GM23338 (cell line): ENCODE data around the gene LAMC3. TPM values are rescaled to one million over a fixed set of nuclear protein-coding genes. Genes with fewer than 3 reads are reported as not detected.

Source experiments
- ATAC-seq: fragments of 200-7000 bp; cut with Tn5 transposase; 3 replicates; pipeline ENCODE4 v1.9.1; 2020
- DNase-seq: peaks from one replicate; pipeline ENCODE4 v3.0.0-alpha.2; 2015; ENCODE audit warnings: low spot score
- H2AFZ ChIP-seq: fragments of 200-600 bp; sonication (generic); 2 replicates; pipeline ENCODE4 v1.8.0; 2016; ENCODE audit warnings: antibody characterized with exemption, mild to moderate bottlenecking, moderate library complexity
- H3F3A ChIP-seq: fragments of 200-600 bp; sonication (generic); replicated peaks from 2 replicates; pipeline ENCODE4 v1.8.0; 2017; ENCODE audit warnings: antibody characterized with exemption, mixed run types, low read depth
- H3K27ac ChIP-seq: fragments of 200-600 bp; sonication (generic); 2 replicates; pipeline ENCODE4 v1.6.1; 2016; ENCODE audit warnings: low read depth
- H3K27me3 ChIP-seq: fragments of 200-600 bp; sonication (generic); 2 replicates; pipeline ENCODE4 v1.8.0; 2016; ENCODE audit warnings: mild to moderate bottlenecking, mixed run types, moderate library complexity; ENCODE audit not compliant: insufficient read depth
- H3K36me3 ChIP-seq: fragments of 200-600 bp; sonication (generic); 2 replicates; pipeline ENCODE4 v1.8.0; 2016; ENCODE audit warnings: mild to moderate bottlenecking; ENCODE audit not compliant: insufficient read depth
- H3K4me1 ChIP-seq: fragments of 200-600 bp; sonication (generic); 2 replicates; pipeline ENCODE4 v1.8.0; 2016; ENCODE audit warnings: mild to moderate bottlenecking, moderate library complexity; ENCODE audit not compliant: insufficient read depth
- H3K4me2 ChIP-seq: fragments of 200-600 bp; sonication (generic); 2 replicates; pipeline ENCODE4 v1.7.1; 2017; ENCODE audit warnings: mixed run types
- H3K4me3 ChIP-seq: fragments of 200-600 bp; sonication (generic); 2 replicates; pipeline ENCODE4 v1.6.1; 2016; ENCODE audit warnings: mixed run types
- H3K79me2 ChIP-seq: fragments of 200-600 bp; sonication (generic); replicated peaks from 2 replicates; pipeline ENCODE4 v1.8.0; 2017; ENCODE audit warnings: mild to moderate bottlenecking; ENCODE audit not compliant: insufficient read depth
- H3K9me2 ChIP-seq: fragments of 200-600 bp; sonication (generic); 2 replicates; pipeline ENCODE4 v1.8.0; 2017; ENCODE audit not compliant: insufficient read depth
- H4K20me1 ChIP-seq: fragments of 200-600 bp; sonication (generic); replicated peaks from 2 replicates; pipeline ENCODE4 v1.8.0; 2017; ENCODE audit warnings: mild to moderate bottlenecking; ENCODE audit not compliant: insufficient read depth
- H3K27ac Mint-ChIP-seq: 2 replicates; pipeline ENCODE4 v1.8.0; 2020; ENCODE audit warnings: inconsistent platforms, mild to moderate bottlenecking, moderate library complexity, mixed read lengths
- H3K27me3 Mint-ChIP-seq: 3 replicates; pipeline ENCODE4 v1.8.0; 2022; ENCODE audit warnings: low read depth, mild to moderate bottlenecking, moderate library complexity, mixed read lengths, inconsistent platforms; ENCODE audit not compliant: insufficient read depth, poor library complexity
- H3K36me3 Mint-ChIP-seq: 3 replicates; pipeline ENCODE4 v1.8.0; 2021; ENCODE audit warnings: low read depth, mild to moderate bottlenecking, inconsistent platforms, moderate library complexity, mixed read lengths
- H3K4me1 Mint-ChIP-seq: 3 replicates; pipeline ENCODE4 v1.8.0; 2020; ENCODE audit warnings: mild to moderate bottlenecking, inconsistent platforms, mixed read lengths
- H3K4me3 Mint-ChIP-seq: 3 replicates; pipeline ENCODE4 v1.8.0; 2021; ENCODE audit warnings: moderate library complexity, mild to moderate bottlenecking, inconsistent platforms, mixed read lengths
- H3K9me3 Mint-ChIP-seq: 3 replicates; pipeline ENCODE4 v1.8.0; 2020; ENCODE audit warnings: moderate library complexity, mild to moderate bottlenecking, inconsistent platforms, mixed read lengths
- EZH2 ChIP-seq: fragments of 200-600 bp; sonication (generic); IDR thresholded peaks from one replicate; pipeline ENCODE4 v1.8.0; 2017; ENCODE audit warnings: antibody characterized with exemption, mild to moderate bottlenecking, low read depth; ENCODE audit not compliant: unreplicated experiment
- JUNB ChIP-seq: IDR thresholded peaks from one replicate; pipeline ENCODE4 v1.6.1; 2016; ENCODE audit warnings: antibody characterized with exemption; ENCODE audit not compliant: unreplicated experiment
- POLR2AphosphoS5 ChIP-seq: IDR thresholded peaks from 2 replicates; pipeline ENCODE4 v1.6.1; 2016; ENCODE audit warnings: antibody characterized with exemption, low read depth
- STAT1 ChIP-seq: IDR thresholded peaks from one replicate; pipeline ENCODE4 v1.6.1; 2016; ENCODE audit warnings: antibody characterized with exemption; ENCODE audit not compliant: unreplicated experiment
- ZNF114 ChIP-seq: fragments of 250-450 bp; sonication (Bioruptor Pico); IDR thresholded peaks from 2 replicates; pipeline ENCODE4 v1.5.0; 2020; ENCODE audit warnings: mild to moderate bottlenecking, moderate library complexity
- polyA plus RNA-seq: library from polyadenylated mRNA; unstranded; fragments of >200 nt; fragmentation: Nextera tagmentation; extraction: Ambion mirVana; gene quantifications from 2 replicates; pipeline ENCODE4 v1.2.1, GENCODE V29; 2016
- total RNA-seq: library from RNA; depleted of rRNA; stranded (reverse); fragments of >200 nt; shearing (Covaris generic); gene quantifications from 2 replicates; pipeline ENCODE4 v1.2.3, GENCODE V29; 2014
- TF ChIP-seq, protein P1 (sequence below): fragments of 250-450 bp; sonication (Bioruptor Pico); IDR thresholded peaks from 2 replicates; pipeline ENCODE4 v1.5.0; 2020; ENCODE audit warnings: mild to moderate bottlenecking, moderate library complexity
- TF ChIP-seq, protein P2 (sequence below): IDR thresholded peaks from one replicate; pipeline ENCODE4 v1.6.1; 2018; ENCODE audit warnings: antibody characterized with exemption; ENCODE audit not compliant: unreplicated experiment

The LAMC3 gene
- total and polyA plus RNA-seq, 2 experiments from 2014 or later: 9.0 to 27.4 TPM

DNA sequence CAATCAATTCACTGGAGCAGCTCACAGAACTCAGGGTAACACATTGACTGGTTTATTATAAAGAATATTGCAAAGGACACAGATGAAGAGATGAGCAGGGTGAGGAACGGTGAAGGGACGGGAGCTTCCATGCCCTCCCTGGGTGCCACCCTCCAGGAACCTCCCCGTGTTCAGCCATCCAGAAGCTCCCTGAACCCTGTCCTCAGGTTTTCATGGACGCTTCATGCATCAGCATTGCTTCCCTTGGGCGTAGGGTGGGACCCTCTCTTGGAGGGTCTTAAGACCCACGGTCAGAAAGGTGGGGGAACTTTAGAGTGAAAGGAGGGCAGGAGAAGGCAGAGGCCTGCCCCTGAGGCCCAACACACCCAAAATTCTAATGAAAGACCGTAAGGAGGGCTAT lies 12.8 kb downstream of the LAMC3 start:
- Mint-ChIP-seq H3K9me3 (no peaks in the 10 kb centered on the region), H3K27me3 (peaks cover 11% of the 10 kb centered on the region), H3K4me1 (peaks cover 7% of the 10 kb centered on the region), H3K4me3 (no peak overlapping the region), H3K27ac (no peak overlapping the region), H3K36me3 (no peaks in the 10 kb centered on the region)
- H3K9me2 ChIP-seq: no peaks in the 10 kb centered on the region
- TF ChIP-seq ZNF114: no peak
- TF ChIP-seq JUNB: no peak
- no peak for TF ChIP-seq EZH2
- no peak for TF ChIP-seq STAT1
- TF ChIP-seq, protein P1, sequence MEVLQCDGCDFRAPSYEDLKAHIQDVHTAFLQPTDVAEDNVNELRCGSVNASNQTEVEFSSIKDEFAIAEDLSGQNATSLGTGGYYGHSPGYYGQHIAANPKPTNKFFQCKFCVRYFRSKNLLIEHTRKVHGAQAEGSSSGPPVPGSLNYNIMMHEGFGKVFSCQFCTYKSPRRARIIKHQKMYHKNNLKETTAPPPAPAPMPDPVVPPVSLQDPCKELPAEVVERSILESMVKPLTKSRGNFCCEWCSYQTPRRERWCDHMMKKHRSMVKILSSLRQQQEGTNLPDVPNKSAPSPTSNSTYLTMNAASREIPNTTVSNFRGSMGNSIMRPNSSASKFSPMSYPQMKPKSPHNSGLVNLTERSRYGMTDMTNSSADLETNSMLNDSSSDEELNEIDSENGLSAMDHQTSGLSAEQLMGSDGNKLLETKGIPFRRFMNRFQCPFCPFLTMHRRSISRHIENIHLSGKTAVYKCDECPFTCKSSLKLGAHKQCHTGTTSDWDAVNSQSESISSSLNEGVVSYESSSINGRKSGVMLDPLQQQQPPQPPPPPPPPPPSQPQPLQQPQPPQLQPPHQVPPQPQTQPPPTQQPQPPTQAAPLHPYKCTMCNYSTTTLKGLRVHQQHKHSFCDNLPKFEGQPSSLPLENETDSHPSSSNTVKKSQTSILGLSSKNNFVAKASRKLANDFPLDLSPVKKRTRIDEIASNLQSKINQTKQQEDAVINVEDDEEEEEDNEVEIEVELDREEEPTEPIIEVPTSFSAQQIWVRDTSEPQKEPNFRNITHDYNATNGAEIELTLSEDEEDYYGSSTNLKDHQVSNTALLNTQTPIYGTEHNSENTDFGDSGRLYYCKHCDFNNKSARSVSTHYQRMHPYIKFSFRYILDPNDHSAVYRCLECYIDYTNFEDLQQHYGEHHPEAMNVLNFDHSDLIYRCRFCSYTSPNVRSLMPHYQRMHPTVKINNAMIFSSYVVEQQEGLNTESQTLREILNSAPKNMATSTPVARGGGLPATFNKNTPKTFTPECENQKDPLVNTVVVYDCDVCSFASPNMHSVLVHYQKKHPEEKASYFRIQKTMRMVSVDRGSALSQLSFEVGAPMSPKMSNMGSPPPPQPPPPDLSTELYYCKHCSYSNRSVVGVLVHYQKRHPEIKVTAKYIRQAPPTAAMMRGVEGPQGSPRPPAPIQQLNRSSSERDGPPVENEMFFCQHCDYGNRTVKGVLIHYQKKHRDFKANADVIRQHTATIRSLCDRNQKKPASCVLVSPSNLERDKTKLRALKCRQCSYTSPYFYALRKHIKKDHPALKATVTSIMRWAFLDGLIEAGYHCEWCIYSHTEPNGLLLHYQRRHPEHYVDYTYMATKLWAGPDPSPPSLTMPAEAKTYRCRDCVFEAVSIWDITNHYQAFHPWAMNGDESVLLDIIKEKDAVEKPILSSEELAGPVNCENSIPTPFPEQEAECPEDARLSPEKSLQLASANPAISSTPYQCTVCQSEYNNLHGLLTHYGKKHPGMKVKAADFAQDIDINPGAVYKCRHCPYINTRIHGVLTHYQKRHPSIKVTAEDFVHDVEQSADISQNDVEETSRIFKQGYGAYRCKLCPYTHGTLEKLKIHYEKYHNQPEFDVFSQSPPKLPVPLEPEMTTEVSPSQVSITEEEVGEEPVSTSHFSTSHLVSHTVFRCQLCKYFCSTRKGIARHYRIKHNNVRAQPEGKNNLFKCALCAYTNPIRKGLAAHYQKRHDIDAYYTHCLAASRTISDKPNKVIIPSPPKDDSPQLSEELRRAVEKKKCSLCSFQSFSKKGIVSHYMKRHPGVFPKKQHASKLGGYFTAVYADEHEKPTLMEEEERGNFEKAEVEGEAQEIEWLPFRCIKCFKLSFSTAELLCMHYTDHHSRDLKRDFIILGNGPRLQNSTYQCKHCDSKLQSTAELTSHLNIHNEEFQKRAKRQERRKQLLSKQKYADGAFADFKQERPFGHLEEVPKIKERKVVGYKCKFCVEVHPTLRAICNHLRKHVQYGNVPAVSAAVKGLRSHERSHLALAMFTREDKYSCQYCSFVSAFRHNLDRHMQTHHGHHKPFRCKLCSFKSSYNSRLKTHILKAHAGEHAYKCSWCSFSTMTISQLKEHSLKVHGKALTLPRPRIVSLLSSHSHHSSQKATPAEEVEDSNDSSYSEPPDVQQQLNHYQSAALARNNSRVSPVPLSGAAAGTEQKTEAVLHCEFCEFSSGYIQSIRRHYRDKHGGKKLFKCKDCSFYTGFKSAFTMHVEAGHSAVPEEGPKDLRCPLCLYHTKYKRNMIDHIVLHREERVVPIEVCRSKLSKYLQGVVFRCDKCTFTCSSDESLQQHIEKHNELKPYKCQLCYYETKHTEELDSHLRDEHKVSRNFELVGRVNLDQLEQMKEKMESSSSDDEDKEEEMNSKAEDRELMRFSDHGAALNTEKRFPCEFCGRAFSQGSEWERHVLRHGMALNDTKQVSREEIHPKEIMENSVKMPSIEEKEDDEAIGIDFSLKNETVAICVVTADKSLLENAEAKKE (CRISPR knock-in tag): no peak
- TF ChIP-seq, protein P2, sequence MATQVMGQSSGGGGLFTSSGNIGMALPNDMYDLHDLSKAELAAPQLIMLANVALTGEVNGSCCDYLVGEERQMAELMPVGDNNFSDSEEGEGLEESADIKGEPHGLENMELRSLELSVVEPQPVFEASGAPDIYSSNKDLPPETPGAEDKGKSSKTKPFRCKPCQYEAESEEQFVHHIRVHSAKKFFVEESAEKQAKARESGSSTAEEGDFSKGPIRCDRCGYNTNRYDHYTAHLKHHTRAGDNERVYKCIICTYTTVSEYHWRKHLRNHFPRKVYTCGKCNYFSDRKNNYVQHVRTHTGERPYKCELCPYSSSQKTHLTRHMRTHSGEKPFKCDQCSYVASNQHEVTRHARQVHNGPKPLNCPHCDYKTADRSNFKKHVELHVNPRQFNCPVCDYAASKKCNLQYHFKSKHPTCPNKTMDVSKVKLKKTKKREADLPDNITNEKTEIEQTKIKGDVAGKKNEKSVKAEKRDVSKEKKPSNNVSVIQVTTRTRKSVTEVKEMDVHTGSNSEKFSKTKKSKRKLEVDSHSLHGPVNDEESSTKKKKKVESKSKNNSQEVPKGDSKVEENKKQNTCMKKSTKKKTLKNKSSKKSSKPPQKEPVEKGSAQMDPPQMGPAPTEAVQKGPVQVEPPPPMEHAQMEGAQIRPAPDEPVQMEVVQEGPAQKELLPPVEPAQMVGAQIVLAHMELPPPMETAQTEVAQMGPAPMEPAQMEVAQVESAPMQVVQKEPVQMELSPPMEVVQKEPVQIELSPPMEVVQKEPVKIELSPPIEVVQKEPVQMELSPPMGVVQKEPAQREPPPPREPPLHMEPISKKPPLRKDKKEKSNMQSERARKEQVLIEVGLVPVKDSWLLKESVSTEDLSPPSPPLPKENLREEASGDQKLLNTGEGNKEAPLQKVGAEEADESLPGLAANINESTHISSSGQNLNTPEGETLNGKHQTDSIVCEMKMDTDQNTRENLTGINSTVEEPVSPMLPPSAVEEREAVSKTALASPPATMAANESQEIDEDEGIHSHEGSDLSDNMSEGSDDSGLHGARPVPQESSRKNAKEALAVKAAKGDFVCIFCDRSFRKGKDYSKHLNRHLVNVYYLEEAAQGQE: no peak
- no peak for TF ChIP-seq POLR2AphosphoS5
- peaks cover under 1% of the 10 kb centered on the region; the same call in 1 of the 2 replicates for H3F3A ChIP-seq
- ATAC-seq (no peak), DNase-seq (no peak)
- H2AFZ ChIP-seq: no peak overlapping the region
- H3K36me3 ChIP-seq: no peaks in the 10 kb centered on the region
- H3K4me3 ChIP-seq: no peak overlapping the region
- H3K4me2 ChIP-seq: no peak overlapping the region
- no peaks in the 10 kb centered on the region for H3K27me3 ChIP-seq
- no peak overlapping the region for H3K27ac ChIP-seq
- H4K20me1 ChIP-seq: no peaks in the 10 kb centered on the region
- H3K4me1 ChIP-seq: no peaks in the 10 kb centered on the region; the same call in 1 of the 2 replicates
- no peaks in the 10 kb centered on the region for H3K79me2 ChIP-seq
